GM19438 (cell line): ENCODE data around the gene GNAQ.
"Not testable (repeated sequence)": the region's sequence is repeated elsewhere in the genome, so short reads cannot be mapped to it uniquely, and the experiment has no call there.

ENCODE experiments used
- ATAC-seq: cut with Tn5 transposase; IDR thresholded peaks from one replicate; pipeline ENCODE4 v1.9.1; 2021; ENCODE audit warnings: low read depth; ENCODE audit not compliant: unreplicated experiment

GNAQ gene

GRCh38 chr9:77885104-77885672, 146.4 kb downstream of the GNAQ start:
- ATAC-seq, result no peak

DNA sequence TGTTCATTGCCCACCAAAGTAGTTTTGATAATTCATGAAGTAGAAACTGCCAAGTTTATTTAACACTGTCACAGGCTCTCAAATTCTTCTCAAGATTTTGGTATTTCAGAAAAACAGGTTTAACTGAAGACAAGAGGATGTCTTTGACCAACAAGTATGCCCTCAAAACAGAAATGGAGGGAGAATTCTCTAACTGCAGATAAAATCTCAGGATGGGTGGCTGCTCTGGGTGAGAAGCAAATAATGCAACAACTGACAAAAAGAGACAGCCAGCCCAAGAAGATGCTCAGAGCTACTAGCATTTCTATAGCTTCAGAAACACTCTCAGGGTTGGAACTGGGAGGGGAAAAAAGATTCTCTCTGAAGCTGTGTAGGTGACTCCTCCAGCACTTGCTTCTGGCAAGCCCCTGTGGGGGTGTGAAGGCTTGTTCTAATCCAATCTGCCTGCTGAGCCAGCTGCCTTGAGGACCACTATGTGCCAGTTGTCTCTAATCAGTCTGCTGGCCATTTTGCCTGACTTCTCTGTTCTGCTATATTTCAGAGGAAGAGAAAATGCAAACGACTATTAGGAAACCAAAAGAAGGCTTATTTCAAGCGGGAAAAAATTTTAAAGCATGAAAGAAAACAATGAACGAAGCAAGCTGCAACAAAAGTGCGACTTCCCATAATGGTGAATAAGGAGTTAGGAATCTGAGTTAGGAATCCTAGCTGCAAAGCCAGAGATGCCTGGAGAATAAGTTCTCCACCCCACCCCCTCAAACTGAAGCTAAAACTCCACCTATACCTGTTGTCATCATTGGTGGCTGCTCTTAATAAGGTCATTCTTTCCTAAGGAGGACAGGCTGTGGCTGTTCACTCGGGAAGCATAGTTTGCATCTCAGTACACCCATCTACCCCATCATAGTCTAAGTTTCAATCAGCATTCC, 147.5 kb downstream of the GNAQ start:
- ATAC-seq, result no peak

DNA sequence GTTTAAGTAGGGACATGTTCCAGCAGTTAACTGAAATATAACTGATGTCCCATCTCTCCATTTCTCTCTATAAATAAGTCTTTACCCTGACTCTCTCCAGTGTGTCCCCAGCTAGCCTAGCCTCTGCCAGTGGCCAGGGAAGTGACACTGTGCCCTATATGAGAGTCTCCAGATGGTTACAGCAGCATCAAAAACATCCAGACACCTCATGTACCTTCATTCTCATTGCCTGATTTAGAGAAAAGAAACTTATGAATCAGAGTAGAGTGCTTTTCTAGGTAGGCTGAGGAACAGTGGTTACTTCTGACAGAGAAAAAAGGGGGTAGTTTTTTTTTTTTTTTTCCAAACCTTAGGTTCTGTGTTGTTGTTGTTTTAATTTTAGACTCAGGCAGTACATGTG, 148.5 kb downstream of the GNAQ start:
- ATAC-seq, result no peak

DNA sequence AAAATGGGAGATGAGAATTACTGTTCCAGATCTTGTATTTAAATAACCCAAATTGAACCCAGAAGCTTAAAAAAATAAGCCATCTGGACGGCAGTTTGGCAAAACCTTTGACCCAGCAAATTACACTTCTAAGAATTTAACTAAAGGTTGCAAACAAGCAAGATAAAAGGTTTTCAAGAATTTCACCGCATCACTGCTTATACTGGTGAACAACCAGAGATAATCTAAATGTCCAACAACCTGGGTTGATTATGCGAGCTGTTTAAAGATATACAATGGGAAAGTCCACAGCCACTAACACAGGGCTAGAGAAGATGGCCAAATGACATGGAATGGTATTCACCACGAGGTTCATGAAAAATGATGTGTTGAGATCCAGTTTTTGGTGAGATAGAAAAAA, 149.3 kb downstream of the GNAQ start:
- no peak for ATAC-seq

DNA sequence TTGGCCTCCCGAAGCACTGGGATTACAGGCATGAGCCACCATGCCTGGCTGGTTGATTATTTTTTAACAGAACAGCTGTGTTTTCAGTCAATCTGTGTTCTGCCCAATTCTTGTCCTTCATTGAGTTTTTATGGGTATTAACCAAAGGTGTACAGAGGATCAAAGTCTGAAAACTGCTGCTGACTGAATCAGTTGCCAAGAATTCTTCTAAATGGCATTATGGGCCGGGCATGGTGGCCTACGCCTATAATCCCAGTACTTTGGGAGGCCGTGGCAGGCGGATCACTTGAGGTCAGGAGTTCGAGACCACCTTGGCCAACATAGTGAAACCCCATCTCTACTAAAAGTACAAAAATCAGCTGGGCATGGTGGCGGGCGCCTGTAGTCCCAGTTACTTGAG, 150.0 kb downstream of the GNAQ start:
- not testable (repeated sequence) for ATAC-seq

DNA sequence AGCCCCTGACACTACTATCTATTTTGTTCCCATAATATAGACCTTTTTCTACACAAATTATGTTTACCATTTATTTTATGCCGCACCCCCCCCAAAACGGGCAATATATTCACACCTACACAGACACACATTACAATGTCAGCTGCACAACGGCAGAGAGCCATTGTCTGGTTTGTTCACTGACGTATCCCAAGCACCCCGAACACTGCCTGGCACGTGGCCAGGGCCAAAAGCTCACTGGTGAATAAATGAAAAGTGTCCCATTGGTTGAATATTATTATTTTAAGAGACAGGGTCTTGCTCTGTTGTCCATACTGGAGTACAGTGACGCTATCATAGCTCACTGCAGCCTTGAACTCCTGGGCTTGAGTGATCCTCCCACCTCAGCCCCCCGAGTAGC, 150.5 kb downstream of the GNAQ start:
- no peak for ATAC-seq

DNA sequence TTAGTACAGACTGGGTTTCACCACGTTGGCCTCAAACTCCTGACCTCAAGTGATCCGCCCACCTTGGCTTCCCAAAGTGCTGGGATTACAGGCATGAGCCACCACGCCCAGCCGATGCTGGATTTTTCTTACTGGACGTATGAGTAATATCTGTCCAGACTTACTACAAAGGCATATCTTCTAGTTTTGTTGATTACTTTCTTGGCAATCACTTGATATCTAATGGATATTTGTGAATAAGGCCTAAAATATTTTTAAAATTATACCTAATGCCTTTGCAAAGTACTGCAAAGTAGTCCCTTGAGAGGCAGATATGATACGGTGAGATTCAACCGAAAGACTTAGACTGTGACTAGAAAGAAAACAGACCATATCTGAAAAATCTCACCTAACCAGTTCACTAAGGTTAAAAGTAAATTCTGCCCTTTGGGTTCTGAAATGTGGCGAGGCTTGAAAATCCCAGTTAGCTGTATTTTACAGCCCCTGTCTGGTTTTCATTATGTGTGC, 152.1 kb downstream of the GNAQ start:
- ATAC-seq, result no peak

DNA sequence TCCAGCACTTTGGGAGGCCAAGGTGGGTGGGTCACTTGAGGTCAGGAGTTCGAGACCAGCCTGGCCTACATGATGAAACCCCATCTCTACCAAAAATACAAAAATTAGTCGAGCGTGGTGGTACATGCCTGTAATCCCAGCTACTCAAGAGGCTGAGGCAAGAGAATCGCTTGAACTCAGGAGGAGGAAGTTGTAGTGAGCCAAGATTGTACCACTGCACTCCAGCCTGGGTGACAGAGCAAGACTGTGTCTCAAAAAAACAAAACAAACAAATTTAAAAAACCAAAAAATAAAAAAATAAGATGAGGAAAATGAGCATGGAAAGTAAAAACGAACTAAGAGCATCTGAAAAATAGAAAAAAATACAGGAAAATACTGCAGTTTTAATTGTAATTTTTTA, 152.8 kb downstream of the GNAQ start:
- not testable (repeated sequence) for ATAC-seq

GRCh38 chr9:77877976-77878375, 153.6 kb downstream of the GNAQ start:
- ATAC-seq, result no peak

DNA sequence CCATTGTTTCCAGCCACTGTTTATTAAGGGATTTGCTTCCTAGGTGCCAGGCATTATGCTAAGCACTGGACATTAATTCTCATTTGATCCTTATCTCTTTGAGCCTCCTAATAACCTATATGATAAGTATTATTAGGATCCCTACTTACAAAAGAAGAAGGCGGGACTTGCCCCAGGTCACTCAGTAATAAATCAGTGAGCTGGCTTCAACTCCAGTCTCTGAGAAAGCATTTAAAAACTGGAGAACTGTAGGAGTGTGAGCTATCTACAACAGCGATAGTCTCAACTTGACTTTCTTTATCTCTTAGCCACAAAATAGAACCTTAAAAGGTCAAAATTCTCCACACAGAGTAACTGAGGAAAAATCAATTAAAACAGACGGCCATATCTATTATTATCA, 155.0 kb downstream of the GNAQ start:
- ATAC-seq, result no peak

- ATAC-seq, result no peak
Observed at GRCh38 chr9:77876091-77876490, 155.5 kb downstream of the GNAQ start.

- ATAC-seq, result no peak
Observed at GRCh38 chr9:77872863-77873262, 158.7 kb downstream of the GNAQ start.

DNA sequence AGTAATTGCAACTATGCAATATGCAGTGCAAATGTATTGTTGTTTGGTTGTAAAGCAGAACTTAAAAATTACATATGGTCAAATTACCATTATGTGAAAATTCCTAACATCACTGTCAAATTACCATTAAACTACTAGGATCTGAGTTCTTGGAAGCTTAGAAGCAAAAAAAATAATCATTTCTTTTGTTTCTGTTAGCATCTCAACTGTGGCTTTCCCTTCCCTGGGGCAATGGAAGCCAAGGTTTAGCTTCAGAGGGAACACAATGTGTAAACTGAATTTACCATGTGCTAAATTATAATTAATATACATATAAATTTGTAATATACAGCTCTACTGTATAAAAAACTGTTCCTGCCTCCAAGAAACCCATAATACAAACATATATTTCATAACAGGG, 159.4 kb downstream of the GNAQ start:
- no peak for ATAC-seq

- ATAC-seq, result no peak
Observed at GRCh38 chr9:77871483-77871882, 160.1 kb downstream of the GNAQ start.

- no peak for ATAC-seq
Observed at GRCh38 chr9:77866878-77867277, 164.7 kb downstream of the GNAQ start.

- no peak for ATAC-seq
Observed at GRCh38 chr9:77865385-77866047, 166.1 kb downstream of the GNAQ start.

- ATAC-seq, result no peak
Observed at GRCh38 chr9:77864211-77864889, 167.3 kb downstream of the GNAQ start.

DNA sequence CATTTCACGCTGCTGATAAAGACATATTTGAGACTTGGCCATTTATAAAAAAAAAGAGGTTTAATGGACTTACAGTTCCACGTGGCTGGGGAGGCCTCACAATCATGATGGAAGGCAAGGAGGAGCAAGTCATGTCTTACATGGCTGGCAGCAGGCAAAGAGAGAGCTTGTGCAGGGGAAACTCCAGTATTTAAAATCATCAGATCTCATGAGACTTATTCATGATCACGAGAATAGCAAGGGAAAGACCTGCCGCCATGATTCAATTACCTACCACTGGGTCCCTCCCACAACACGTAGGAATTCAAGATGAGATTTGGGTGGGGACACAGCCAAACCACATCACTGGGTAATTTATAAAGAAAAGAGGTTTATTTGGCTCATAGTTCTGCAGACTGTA, 168.0 kb downstream of the GNAQ start:
- ATAC-seq, result not testable (repeated sequence)

GRCh38 chr9:77860953-77861352, 170.7 kb downstream of the GNAQ start:
- ATAC-seq, result not testable (repeated sequence)

DNA sequence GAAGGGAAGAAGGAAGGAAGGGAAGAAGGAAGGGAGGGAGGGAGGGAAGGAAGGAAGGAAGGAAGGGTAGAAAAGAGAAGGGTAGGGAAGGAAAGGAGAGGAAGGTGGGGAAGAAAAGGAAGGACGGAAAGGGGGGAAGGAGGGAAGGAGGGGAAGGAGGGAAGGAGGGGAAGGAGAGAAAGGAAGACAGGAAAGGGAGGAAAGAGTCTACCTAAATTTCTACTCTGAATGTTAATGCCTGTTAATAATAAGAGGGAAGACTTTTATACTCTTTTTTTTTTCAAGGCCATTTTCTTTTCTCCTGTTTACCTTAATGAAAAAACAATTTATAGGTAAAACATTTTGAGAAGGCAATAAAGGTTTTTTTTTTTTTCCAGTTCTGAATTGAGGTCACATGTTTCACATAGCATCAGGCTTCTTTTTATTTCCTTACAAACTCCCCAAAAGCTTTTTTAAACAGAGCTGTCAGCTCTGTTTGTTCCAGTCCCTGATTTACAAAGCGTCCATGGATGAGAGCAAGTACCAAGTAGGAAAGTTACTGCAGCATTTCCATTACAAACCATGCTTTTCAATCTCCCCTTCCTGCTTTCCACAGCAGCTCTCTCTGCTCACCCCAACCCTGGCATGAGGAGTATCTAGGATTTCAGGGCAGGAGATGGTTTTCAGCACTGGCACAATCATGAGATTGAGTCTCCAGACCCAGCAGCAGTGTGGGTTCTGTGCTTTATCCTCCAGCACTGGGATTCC, 173.9 kb downstream of the GNAQ start:
- no peak for ATAC-seq
